Testis (tissue), 3 donors: ENCODE results near the gene GJA9. TPM values are rescaled to one million over a fixed set of nuclear protein-coding genes. Genes with fewer than 3 reads are reported as not detected.

Experiments used
- DNase-seq: peaks from one replicate; pipeline ENCODE4 v3.0.0-alpha.2; 2019
- H3K27ac ChIP-seq, 2 donors: fragments of 200-600 bp; sonication (generic); one replicate each; pipeline ENCODE4 v1.5.1; 2019
- H3K27me3 ChIP-seq: fragments of 200-600 bp; sonication (generic); one replicate; pipeline ENCODE4 v1.5.1; 2019
- H3K36me3 ChIP-seq: fragments of 200-600 bp; sonication (generic); one replicate; pipeline ENCODE4 v1.5.1; 2017; ENCODE audit warnings: low read depth; ENCODE audit errors: missing control alignments
- H3K4me1 ChIP-seq: fragments of 200-600 bp; sonication (generic); one replicate; pipeline ENCODE4 v1.5.1; 2019
- H3K4me3 ChIP-seq, 2 donors: fragments of 200-600 bp; sonication (generic); one replicate each; pipeline ENCODE4 v1.5.1; 2017 to 2019
- H3K9me3 ChIP-seq: fragments of 200-600 bp; sonication (generic); one replicate; pipeline ENCODE4 v1.5.1; 2017
- POLR2A ChIP-seq: fragments of 450-650 bp; IDR thresholded peaks from one replicate; pipeline ENCODE4 v1.6.1; 2017; ENCODE audit warnings: antibody characterized with exemption, mild to moderate bottlenecking, moderate library complexity
- WGBS, 2 donors: methylation state at CpG; one replicate each; pipeline ENCODE4 v1.1.5; 2018; 5-methylcytosine and 5-hydroxymethylcytosine counted together
- intact Hi-C: fragments of 100-400 bp; cut with DNase I; formaldehyde crosslinking; loops from one replicate; pipeline ENCODE4 v1.15.1; 2023; ENCODE audit warnings: low total_unique reads
- polyA plus RNA-seq: library from polyadenylated mRNA; stranded (reverse); fragments of 350-450 nt; fragmentation: Illumina TruSeq; extraction: RNeasy Lipid Tissue Mini Kit (QIAGEN cat#74804); gene quantifications from one replicate; pipeline ENCODE4 v1.2.3, GENCODE V29; 2014; ENCODE audit warnings: low read depth, low replicate concordance; ENCODE audit not compliant: insufficient read depth
- small RNA-seq, 2 donors: library from RNA; depleted of rRNA; stranded (forward); fragments of <200 nt; gene quantifications; one replicate each; pipeline ENCODE3, GENCODE V24; 2016
- total RNA-seq, 2 donors: library from RNA; depleted of rRNA; stranded (reverse); fragments of >200 nt; gene quantifications; one replicate each; pipeline ENCODE4 v1.2.3, GENCODE V29; 2016
- TF ChIP-seq, protein P1 (sequence below), 3 experiments: fragments of 450-650 bp in 2 of 3; fragments of 200-600 bp in 1 of 3; sonication (generic) in 1 of 3; IDR thresholded peaks; one replicate each; pipeline ENCODE4 v1.5.1; 2016 to 2019; ENCODE audit warnings: antibody characterized with exemption in 3 of 3, mild to moderate bottlenecking in 2 of 3, moderate library complexity in 1 of 3

Gene GJA9
- total and polyA plus RNA-seq, 3 donors from 2014 or later: 0.19 to 3.4 (median 1.0) TPM

DNA sequence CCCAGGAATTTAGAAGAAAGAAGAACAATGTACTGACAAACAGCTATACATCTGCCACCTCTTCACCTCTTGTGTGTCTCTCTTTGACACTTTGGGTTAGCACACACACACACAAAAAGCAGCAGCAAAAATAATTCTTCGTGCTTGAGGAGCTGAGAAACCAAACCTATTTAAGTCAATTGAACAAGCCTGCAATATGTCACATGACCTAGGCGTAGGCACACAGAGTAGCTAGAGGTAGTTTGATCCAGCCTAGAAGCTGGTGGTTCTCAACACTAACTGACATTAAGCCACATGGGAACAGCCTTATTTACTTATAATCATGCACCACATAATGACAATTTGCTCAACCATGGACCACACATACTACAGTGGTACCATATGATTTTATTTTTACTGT lies 54.1 kb downstream of the GJA9 start:
- no peaks in the 10 kb centered on the region for H3K4me1 ChIP-seq
- DNase-seq: no peak
- no peaks in the 10 kb centered on the region for H3K36me3 ChIP-seq
- TF ChIP-seq, protein P1, sequence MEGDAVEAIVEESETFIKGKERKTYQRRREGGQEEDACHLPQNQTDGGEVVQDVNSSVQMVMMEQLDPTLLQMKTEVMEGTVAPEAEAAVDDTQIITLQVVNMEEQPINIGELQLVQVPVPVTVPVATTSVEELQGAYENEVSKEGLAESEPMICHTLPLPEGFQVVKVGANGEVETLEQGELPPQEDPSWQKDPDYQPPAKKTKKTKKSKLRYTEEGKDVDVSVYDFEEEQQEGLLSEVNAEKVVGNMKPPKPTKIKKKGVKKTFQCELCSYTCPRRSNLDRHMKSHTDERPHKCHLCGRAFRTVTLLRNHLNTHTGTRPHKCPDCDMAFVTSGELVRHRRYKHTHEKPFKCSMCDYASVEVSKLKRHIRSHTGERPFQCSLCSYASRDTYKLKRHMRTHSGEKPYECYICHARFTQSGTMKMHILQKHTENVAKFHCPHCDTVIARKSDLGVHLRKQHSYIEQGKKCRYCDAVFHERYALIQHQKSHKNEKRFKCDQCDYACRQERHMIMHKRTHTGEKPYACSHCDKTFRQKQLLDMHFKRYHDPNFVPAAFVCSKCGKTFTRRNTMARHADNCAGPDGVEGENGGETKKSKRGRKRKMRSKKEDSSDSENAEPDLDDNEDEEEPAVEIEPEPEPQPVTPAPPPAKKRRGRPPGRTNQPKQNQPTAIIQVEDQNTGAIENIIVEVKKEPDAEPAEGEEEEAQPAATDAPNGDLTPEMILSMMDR (IDR thresholded peaks at IDR 0.05): no peak
- no peak for TF ChIP-seq POLR2A
- 82 to 85% methylated on average over 2 of the region's 2 CpGs for WGBS, 2 donors
- H3K27me3 ChIP-seq: no peaks in the 10 kb centered on the region
- H3K4me3 ChIP-seq: no peak overlapping the region
- intact Hi-C loops: no loop called here
- H3K27ac ChIP-seq: no peak overlapping the region
- no peaks in the 10 kb centered on the region for H3K9me3 ChIP-seq

- no peak overlapping the region for H3K4me3 ChIP-seq
- intact Hi-C loops: no loop called here
- no peaks in the 10 kb centered on the region for H3K27me3 ChIP-seq
- H3K9me3 ChIP-seq: no peaks in the 10 kb centered on the region
- H3K36me3 ChIP-seq: no peaks in the 10 kb centered on the region
- TF ChIP-seq, protein P1 (IDR thresholded peaks at IDR 0.05): no peak
- no peak for TF ChIP-seq POLR2A
- DNase-seq: no peak
- H3K27ac ChIP-seq: no peak overlapping the region
- H3K4me1 ChIP-seq: no peaks in the 10 kb centered on the region
Measured at GRCh38 chr1:38826886-38827285, 54.5 kb downstream of the GJA9 start.

GRCh38 chr1:38826262-38826661 lies 55.1 kb downstream of the GJA9 start:
- intact Hi-C loops: no loop called here
- no peaks in the 10 kb centered on the region for H3K27me3 ChIP-seq
- no peaks in the 10 kb centered on the region for H3K9me3 ChIP-seq
- no peak for DNase-seq
- H3K4me1 ChIP-seq: no peaks in the 10 kb centered on the region
- H3K36me3 ChIP-seq: no peaks in the 10 kb centered on the region
- WGBS, 2 donors: 63 to 74% methylated on average over 3 of the region's 3 CpGs
- H3K4me3 ChIP-seq: no peak overlapping the region
- no peak for TF ChIP-seq POLR2A
- TF ChIP-seq, protein P1 (IDR thresholded peaks at IDR 0.05): no peak
- no peak overlapping the region for H3K27ac ChIP-seq

Small RNA genes lying within 50 kb of the gene (small RNA-seq; reads per million reads assigned to genes)
- 0 reads per million in 2 donors for gene GJA9-MYCBP
- 0 reads per million in 2 donors for gene RNU6-605P

Other genes with a start within 250 kb of the GJA9 start
- gene RRAGC, start 21.8 kb downstream of the GJA9 start, total RNA-seq: 10 to 100 TPM; 25.2 to 29.5 TPM
- 40.3 TPM for gene RRAGC, start 21.8 kb downstream of the GJA9 start, polyA plus RNA-seq
- 10 to 100 TPM; 18.5 to 24.3 TPM for gene MYCBP, start 8.2 kb downstream of the GJA9 start, total RNA-seq
- 53.0 TPM for gene MYCBP, start 8.2 kb downstream of the GJA9 start, polyA plus RNA-seq
- 10 to 100 TPM; 10.8 to 15.1 TPM for gene RHBDL2, start 60.2 kb upstream of the GJA9 start, total RNA-seq
- 16.5 TPM for gene RHBDL2, start 60.2 kb upstream of the GJA9 start, polyA plus RNA-seq
- 100 to 1,000 TPM; 134 to 169 TPM for gene AKIRIN1, start 109.7 kb upstream of the GJA9 start, total RNA-seq
- 138 TPM for gene AKIRIN1, start 109.7 kb upstream of the GJA9 start, polyA plus RNA-seq
- gene NDUFS5, start 144.8 kb upstream of the GJA9 start, total RNA-seq: 100 to 1,000 TPM; 211 to 354 TPM
- gene NDUFS5, start 144.8 kb upstream of the GJA9 start, polyA plus RNA-seq: 298 TPM